GM12872 (cell line): Measurements from ENCODE around the gene E2F4.
A peak's percentile ranks its signal among the peaks of the same experiment; 100 is the strongest.

Source experiments
- CTCF ChIP-seq: IDR thresholded peaks from 3 replicates; pipeline ENCODE4 v1.5.1; 2011; ENCODE audit warnings: low read depth, mild to moderate bottlenecking, low read length, moderate library complexity; ENCODE audit not compliant: insufficient read depth

E2F4 gene

GRCh38 chr16:67166598-67167168, 25.3 kb upstream of the E2F4 start:
- TF ChIP-seq CTCF: no peak

- no peak for TF ChIP-seq CTCF
Observed at GRCh38 chr16:67167588-67167987, 24.4 kb upstream of the E2F4 start.

- no peak for TF ChIP-seq CTCF
Observed at GRCh38 chr16:67169011-67169451, 22.9 kb upstream of the E2F4 start.

- TF ChIP-seq CTCF: peak; percentile 86
Observed at GRCh38 chr16:67169642-67170167, 22.2 kb upstream of the E2F4 start.

- TF ChIP-seq CTCF: no peak
Observed at GRCh38 chr16:67170168-67170948, 21.6 kb upstream of the E2F4 start, which contains the start of gene NOL3. NOL3 (plus strand) TSS chr16:67170538.

- no peak for TF ChIP-seq CTCF
Observed at GRCh38 chr16:67170949-67171649, 20.9 kb upstream of the E2F4 start.

GRCh38 chr16:67173323-67173722, 18.6 kb upstream of the E2F4 start:
- no peak for TF ChIP-seq CTCF
